GM19455 (cell line): ENCODE measurements around the gene CTNNA2.

ENCODE experiments used
- ATAC-seq: cut with Tn5 transposase; IDR thresholded peaks from one replicate; pipeline ENCODE4 v1.9.1; 2021; ENCODE audit not compliant: unreplicated experiment

CTNNA2 gene

GRCh38 chr2:80515964-80516363 lies 1003.1 kb downstream of the CTNNA2 start:
- no peak for ATAC-seq

- ATAC-seq: no peak
Measured at GRCh38 chr2:80517316-80517715, 1004.5 kb downstream of the CTNNA2 start.

GRCh38 chr2:80519121-80519643 lies 1006.3 kb downstream of the CTNNA2 start:
- no peak for ATAC-seq

- no peak for ATAC-seq
Measured at GRCh38 chr2:80519699-80520291, 1006.9 kb downstream of the CTNNA2 start.

- no peak for ATAC-seq
Measured at GRCh38 chr2:80525152-80525551, 1012.3 kb downstream of the CTNNA2 start.

- no peak for ATAC-seq
Measured at GRCh38 chr2:80527119-80527518, 1014.3 kb downstream of the CTNNA2 start.

GRCh38 chr2:80529466-80530165 lies 1016.8 kb downstream of the CTNNA2 start:
- ATAC-seq: no peak

- ATAC-seq: no peak
Measured at GRCh38 chr2:80530442-80531064, 1017.7 kb downstream of the CTNNA2 start.

- ATAC-seq: no peak
Measured at GRCh38 chr2:80531319-80531718, 1018.5 kb downstream of the CTNNA2 start.

GRCh38 chr2:80545420-80546210 lies 1032.8 kb downstream of the CTNNA2 start:
- no peak for ATAC-seq

- ATAC-seq: no peak
Measured at GRCh38 chr2:80546766-80547165, 1033.9 kb downstream of the CTNNA2 start.

GRCh38 chr2:80547344-80547743 lies 1034.5 kb downstream of the CTNNA2 start:
- ATAC-seq: no peak

GRCh38 chr2:80548469-80548868 lies 1035.6 kb downstream of the CTNNA2 start:
- no peak for ATAC-seq

- ATAC-seq: no peak
Measured at GRCh38 chr2:80549901-80550300, 1037.0 kb downstream of the CTNNA2 start.

- ATAC-seq: no peak
Measured at GRCh38 chr2:80560326-80560725, 1047.5 kb downstream of the CTNNA2 start.

- ATAC-seq: no peak
Measured at GRCh38 chr2:80568011-80568410, 1055.2 kb downstream of the CTNNA2 start.

GRCh38 chr2:80573167-80573566 lies 1060.3 kb downstream of the CTNNA2 start:
- ATAC-seq: no peak

- ATAC-seq: no peak
Measured at GRCh38 chr2:80573950-80574349, 1061.1 kb downstream of the CTNNA2 start.

GRCh38 chr2:80579756-80580155 lies 1066.9 kb downstream of the CTNNA2 start:
- ATAC-seq: no peak

- no peak for ATAC-seq
Measured at GRCh38 chr2:80591233-80591632, 1078.4 kb downstream of the CTNNA2 start.

GRCh38 chr2:80592106-80592505 lies 1079.3 kb downstream of the CTNNA2 start:
- ATAC-seq: no peak
